Endothelial cell of hepatic sinusoid (primary cell): ENCODE data around the gene ADGRB3.

Experiments
- in situ Hi-C: cut with HindIII; loops from 2 replicates; pipeline ENCODE4 v1.10.0; 2017; ENCODE audit warnings: low sequenced_read_pairs

The ADGRB3 gene

GRCh38 chr6:68697394-68697793 lies 62.3 kb downstream of the ADGRB3 start:
- in situ Hi-C loops, result no loop called here

GRCh38 chr6:68701159-68701558 lies 66.1 kb downstream of the ADGRB3 start:
- in situ Hi-C loops, result no loop called here

GRCh38 chr6:68704485-68704884 lies 69.4 kb downstream of the ADGRB3 start:
- in situ Hi-C loops, result no loop called here

GRCh38 chr6:68709091-68709490 lies 74.0 kb downstream of the ADGRB3 start:
- in situ Hi-C loops, result no loop called here

- in situ Hi-C loops, result no loop called here
Measured at GRCh38 chr6:68709882-68710281, 74.8 kb downstream of the ADGRB3 start.

DNA sequence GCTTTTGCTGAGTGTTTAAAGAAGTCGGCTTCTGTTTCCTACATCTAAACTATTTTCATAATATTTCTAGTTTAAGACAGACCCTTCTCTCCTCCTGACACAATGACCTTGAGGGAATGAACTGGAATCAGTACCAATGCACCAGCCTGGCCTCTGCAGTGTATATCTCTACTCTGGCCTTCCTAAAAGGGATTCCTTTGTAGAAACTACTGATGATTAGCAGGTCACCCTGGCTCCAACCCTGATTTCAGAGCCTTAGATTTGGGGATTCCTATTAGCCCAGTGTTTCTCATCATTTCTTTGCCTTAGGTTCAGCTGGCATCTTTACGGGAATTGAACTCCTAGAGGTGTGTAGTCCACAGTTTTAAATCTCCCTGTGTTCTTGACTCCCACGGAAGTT lies 75.4 kb downstream of the ADGRB3 start:
- in situ Hi-C loops, result no loop called here

DNA sequence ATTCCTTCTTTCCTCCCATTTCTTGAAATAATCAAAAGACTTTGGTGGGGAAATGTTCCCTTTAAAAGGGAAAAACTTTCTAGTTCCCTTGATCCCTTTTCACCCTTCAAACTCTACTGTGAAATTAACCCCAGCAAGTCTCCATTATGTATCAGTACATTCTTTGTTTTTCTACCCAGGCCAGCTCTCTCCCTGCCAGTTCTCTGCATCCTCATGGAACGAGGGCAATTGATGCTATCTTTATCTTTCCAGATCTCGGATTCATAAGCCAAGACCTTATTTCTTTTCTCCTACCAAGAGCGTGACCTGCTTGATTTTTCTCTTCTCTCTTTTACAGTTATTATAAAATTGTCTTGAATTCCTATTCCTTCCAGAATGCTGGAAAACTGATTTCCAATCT lies 75.8 kb downstream of the ADGRB3 start:
- in situ Hi-C loops, result no loop called here

DNA sequence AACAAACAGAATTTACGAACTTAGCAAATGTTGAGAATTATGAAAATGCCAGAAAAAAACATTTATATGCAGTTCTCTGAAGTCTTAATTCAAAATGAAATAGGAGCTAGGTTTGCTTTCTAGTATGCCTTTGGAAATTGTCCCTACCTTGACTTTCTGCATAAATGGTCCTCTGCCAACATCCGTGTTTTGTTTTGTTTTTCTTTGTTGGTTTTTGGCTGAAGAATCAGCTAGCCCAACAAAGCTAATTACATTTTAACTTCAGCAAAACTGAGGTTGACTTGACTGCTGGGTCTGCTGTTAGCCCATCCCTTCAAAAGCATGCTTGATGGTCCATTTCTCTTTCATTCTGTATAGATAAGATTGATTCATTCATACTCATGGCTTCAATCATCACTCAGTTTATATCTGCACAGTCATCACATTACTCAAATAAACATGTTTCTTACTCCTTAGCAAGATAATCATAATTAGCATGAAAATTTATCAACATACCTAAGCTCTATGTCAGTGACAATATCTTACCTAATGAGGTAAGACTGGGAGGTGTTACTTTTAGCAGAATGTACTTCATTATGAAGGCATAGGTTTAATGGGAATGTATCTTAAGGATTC lies 76.4 kb downstream of the ADGRB3 start:
- in situ Hi-C loops, result no loop called here

GRCh38 chr6:68716620-68717019 lies 81.5 kb downstream of the ADGRB3 start:
- in situ Hi-C loops, result loop anchor here (5.0 kb wide), 1 partner anchor 81 kb away; no protein-coding TSS in a partner anchor

GRCh38 chr6:68718385-68719073 lies 83.4 kb downstream of the ADGRB3 start:
- in situ Hi-C loops, result loop anchor here (5.0 kb wide), 1 partner anchor 79 kb away; no protein-coding TSS in a partner anchor

DNA sequence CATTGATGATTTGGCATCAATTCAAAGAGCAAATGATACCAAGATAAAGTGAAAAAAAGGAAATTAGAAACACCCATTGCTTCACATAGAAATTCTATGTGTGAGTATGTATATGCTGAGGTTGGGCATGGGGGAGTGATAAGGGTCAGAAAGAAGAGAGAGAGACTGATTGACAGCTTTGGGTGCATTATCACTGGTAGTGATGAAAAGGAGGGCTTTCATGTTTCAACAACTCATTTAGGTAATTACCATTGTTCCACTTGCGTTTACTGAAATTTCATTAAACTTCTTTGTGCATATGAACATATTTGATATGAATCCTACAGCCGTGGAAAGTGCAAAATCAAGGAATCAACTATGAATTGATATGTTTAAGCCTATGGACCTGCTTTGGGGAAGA lies 84.7 kb downstream of the ADGRB3 start:
- in situ Hi-C loops, result loop anchor here (5.0 kb wide), 1 partner anchor 78 kb away; no protein-coding TSS in a partner anchor

DNA sequence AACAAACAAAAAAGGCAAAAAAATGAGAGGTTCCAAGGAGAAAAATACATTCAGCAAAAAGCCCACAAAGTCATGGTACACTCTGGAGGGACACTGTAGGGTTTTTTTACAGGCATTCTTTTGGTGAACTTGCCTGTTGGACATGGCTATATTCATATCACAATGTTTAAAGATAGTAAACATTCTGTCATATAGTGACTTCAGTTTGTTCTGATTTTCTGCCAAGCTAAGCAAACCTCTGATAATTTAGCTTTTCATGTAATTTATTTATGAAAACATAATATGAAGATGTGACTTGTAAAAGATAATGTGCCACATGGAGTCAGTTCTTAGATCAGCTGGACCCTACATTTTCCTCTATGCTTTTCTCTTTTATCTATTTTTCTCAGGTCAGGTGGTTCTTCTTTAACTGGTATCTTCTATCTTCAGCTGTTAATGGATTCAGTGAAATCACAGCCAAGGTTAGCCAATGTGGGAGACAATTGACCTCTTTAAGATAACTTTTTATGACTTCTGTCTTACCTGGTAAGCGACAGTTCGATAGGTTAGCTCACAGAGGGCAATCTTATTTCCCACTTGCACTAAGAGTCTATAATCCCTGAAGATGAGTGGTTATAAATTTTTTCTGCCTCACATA lies 87.9 kb downstream of the ADGRB3 start:
- in situ Hi-C loops, result no loop called here

DNA sequence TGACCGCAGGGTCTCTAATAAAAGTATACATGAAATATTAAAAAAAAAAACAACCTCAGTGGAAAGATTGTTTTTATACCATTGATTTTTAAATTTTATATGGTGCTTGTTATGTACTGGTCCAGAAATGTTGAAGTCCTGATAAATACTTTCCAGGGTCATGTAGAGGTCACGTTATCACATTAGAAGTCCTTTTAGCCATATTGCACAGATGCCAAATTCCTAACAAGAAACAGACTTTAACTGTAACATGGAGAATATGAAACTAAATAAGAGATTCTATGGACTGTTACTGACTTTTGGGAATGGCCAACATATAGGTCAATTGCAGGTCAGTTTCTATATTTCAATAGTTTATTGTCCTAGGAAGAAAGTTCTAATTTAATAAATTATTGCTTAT lies 89.0 kb downstream of the ADGRB3 start:
- in situ Hi-C loops, result no loop called here

DNA sequence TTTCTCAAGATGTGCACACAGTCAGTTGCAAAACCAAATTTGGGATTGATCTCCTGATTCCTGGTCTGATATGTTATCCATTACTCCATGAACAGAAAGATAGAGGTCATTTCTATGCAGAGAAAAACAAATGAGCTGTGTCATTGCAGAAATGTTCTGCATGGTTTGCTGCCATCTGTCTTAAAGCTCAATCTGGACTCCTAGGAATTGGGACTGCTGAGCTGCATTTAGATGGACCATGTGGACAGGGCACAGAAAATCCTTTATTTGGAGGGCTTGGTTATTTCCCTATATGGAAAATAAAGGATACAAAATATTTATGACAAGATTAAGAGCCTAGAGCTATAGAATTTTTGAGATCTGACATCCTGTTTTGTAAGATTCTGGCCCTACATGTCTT lies 91.3 kb downstream of the ADGRB3 start:
- in situ Hi-C loops, result no loop called here

DNA sequence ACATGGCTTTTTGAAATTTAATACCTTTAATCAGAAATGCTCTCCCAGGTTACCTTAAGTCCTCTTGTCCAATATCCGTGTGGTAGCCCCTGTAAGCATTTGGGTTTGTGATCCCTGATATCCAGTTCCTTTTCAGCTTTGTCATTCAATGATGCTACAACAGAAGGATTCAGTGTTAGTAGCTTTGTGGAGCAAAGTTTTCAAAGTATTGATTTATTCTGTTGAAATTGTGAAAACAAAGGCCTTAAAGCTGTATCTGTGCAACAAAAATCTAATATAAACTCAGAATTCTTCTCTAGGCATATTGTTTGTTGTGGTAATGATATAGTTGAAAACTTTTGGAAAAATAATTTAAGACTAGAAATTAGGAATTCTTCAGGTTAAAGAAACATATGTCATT lies 91.9 kb downstream of the ADGRB3 start:
- in situ Hi-C loops, result no loop called here

DNA sequence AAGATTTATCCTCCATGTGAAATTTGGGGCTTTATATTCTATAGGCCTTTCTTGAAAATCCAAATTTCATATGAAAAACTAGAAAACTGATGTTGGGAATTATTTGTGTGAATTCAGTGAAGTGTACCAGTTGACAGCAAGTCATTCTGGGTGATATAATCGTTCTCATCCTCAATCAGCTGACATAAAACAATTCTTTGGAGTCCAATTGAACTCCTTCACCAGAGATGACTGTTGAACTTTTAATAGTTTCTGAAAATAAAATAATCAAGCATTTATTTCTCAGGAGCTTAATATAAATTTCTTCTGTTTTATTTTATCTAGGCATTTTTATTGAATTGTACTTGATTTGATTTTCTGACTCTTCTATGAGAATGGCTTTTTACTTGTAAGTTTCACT lies 92.6 kb downstream of the ADGRB3 start:
- in situ Hi-C loops, result no loop called here

GRCh38 chr6:68728159-68728979 lies 93.3 kb downstream of the ADGRB3 start:
- in situ Hi-C loops, result no loop called here

GRCh38 chr6:68729377-68729903 lies 94.4 kb downstream of the ADGRB3 start:
- in situ Hi-C loops, result no loop called here

DNA sequence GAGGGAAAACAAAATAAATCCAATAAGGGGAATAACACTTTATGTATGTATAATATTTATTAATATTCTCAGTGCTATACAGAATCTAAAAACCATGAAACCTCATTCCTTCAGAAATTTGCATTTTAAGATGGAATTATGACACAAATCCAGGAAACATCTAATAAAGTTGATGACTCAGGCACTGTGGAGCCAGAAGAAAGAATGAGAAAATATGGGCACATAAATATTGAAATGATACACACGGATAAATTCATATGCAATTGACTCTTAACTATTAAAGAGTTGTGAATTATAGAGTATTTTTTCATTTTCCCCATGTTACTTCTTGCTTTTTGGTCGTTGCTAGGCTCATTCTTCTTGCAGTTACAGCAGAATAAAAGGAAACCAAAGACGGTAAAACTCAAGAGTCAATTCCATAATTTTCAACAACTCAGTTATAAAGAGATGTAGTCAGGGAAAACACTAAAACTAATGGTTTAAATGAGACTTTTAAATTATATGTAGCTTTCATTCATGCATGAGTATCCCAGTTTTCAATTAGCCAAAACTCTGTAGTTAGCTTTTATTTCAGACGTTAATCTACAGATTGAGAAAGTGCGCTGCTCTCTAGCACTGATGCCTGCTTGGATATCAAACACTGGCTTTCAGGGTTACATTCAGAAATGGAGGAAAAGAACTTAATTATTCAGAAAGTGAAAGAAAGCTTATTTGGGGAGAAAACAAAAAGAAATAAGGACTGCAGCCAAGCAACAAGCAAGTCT lies 95.4 kb downstream of the ADGRB3 start:
- in situ Hi-C loops, result no loop called here

GRCh38 chr6:68732423-68732822 lies 97.3 kb downstream of the ADGRB3 start:
- in situ Hi-C loops, result no loop called here
